Gastroesophageal sphincter (tissue), 4 donors: ENCODE measurements around the gene GRK4. TPM values are rescaled to one million over a fixed set of nuclear protein-coding genes. Genes with fewer than 3 reads are reported as not detected.

Experiments
- ATAC-seq: fragments of 150-250 bp; one replicate; pipeline ENCODE4 v1.9.1; 2016; ENCODE audit warnings: mild to moderate bottlenecking, moderate library complexity
- H3K27ac ChIP-seq, 4 donors: fragments of 200-600 bp; sonication (generic) in 3 of 4; 1 replicate in 3 of 4; 2 replicates in 1 of 4; pipeline ENCODE4 v1.5.1; 2016 to 2019
- H3K27me3 ChIP-seq: fragments of 200-600 bp; sonication (generic); one replicate; pipeline ENCODE4 v1.5.1; 2019
- H3K36me3 ChIP-seq, 2 donors: fragments of 200-600 bp; sonication (generic); one replicate each; pipeline ENCODE4 v1.5.1; 2019; ENCODE audit warnings: control low read depth in 1 of 2
- H3K4me1 ChIP-seq, 3 donors: fragments of 200-600 bp; sonication (generic); 1 replicate in 2 of 3; 2 replicates in 1 of 3; pipeline ENCODE4 v1.5.1; 2016 to 2019; ENCODE audit warnings: control low read depth in 2 of 3
- H3K4me3 ChIP-seq, 2 donors: fragments of 200-600 bp; sonication (generic); one replicate each; pipeline ENCODE4 v1.5.1; 2019; ENCODE audit warnings: mild to moderate bottlenecking in 1 of 2, moderate library complexity in 1 of 2
- H3K9me3 ChIP-seq, 3 donors: fragments of 200-600 bp; sonication (generic); one replicate each; pipeline ENCODE4 v1.5.1; 2017 to 2019; ENCODE audit warnings: control low read depth in 2 of 3
- CTCF ChIP-seq, 4 experiments: fragments of 200-600 bp in 2 of 4; fragments of 450-650 bp in 2 of 4; sonication (generic) in 1 of 4; IDR thresholded peaks; one replicate each; pipeline ENCODE4 v1.5.1; 2017 to 2019; ENCODE audit warnings: antibody characterized with exemption in 4 of 4, mild to moderate bottlenecking in 2 of 4, moderate library complexity in 2 of 4
- EP300 ChIP-seq: sonication (generic); formaldehyde crosslinking; IDR thresholded peaks from one replicate; pipeline ENCODE4 v1.6.1; 2017; ENCODE audit warnings: antibody characterized with exemption, mild to moderate bottlenecking
- POLR2A ChIP-seq, 2 donors: fragments of 450-650 bp; IDR thresholded peaks; one replicate each; pipeline ENCODE4 v1.6.1; 2017; ENCODE audit warnings: antibody characterized with exemption in 2 of 2, mild to moderate bottlenecking in 2 of 2, moderate library complexity in 1 of 2
- POLR2AphosphoS5 ChIP-seq: sonication (generic); formaldehyde crosslinking; IDR thresholded peaks from one replicate; pipeline ENCODE4 v1.6.1; 2017; ENCODE audit warnings: antibody characterized with exemption
- WGBS, 2 donors: methylation state at CpG; one replicate each; pipeline ENCODE4 v1.1.5; 2018; ENCODE audit warnings: low coverage in 1 of 2; 5-methylcytosine and 5-hydroxymethylcytosine counted together
- total RNA-seq, 4 donors: library from RNA; depleted of rRNA; stranded (reverse); fragments of >200 nt; gene quantifications; one replicate each; pipeline ENCODE4 v1.1.0, GENCODE V29; 2016

Gene GRK4
- total RNA-seq, 4 donors from 2014 or later, result 4.2 to 9.5 (median 6.2) TPM

DNA sequence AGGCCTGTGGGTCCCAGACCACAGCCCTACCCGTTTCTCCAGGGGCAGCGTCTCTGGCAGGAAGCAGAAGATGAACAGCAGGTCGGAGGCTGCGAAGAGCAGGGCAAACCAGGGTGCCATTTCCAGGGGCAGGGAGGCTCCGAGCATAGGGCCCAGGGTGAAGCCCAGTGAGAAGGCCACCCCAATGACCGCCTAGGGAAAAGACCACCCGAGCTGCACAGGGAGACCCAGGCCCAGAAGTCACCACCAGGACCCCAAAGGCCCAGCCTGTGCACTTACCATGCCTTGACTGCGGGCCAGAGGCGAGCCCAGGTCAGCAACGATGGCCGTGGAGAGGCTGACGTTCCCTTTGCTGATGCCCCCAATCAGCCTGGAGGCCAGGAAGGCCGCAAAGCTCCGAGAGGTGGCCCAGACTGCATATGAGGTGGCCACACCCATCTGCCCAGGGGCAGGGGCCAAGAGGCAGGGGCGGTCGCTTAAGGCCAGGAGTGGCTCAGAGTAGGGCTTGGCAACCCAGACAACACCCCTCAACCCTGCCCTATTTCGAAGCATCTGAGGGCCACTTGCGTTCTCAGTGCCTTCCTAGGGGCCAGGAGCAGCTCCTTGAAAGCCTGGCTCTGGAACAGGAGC, 30.9 kb upstream of the GRK4 start:
- H3K4me1 ChIP-seq, result peaks cover 0 to 64% (median 22%) of the 10 kb centered on the region in 3 donors
- no peaks in the 10 kb centered on the region for H3K9me3 ChIP-seq
- peak overlapping the region in 3 of 4 donors; percentile 92 to 96 (median 94) for H3K27ac ChIP-seq
- no peak overlapping the region for H3K4me3 ChIP-seq
- ATAC-seq, result no peak
- no peaks in the 10 kb centered on the region for H3K27me3 ChIP-seq
- H3K36me3 ChIP-seq, result peaks cover 0 to 54% of the 10 kb centered on the region in 2 donors
- 40% methylated on average over 1 of the region's 18 CpGs; no CpG with 5 or more reads in 1 of the 2 donors for WGBS, 2 donors
- TF ChIP-seq POLR2A (IDR thresholded peaks at IDR 0.05), result no peak
- no peak for TF ChIP-seq EP300
- no peak for TF ChIP-seq CTCF (IDR thresholded peaks at IDR 0.05)
- TF ChIP-seq POLR2AphosphoS5, result no peak

- Histone ChIP-seq H3K4me1 (peaks cover 0 to 64% (median 22%) of the 10 kb centered on the region in 3 donors), H3K27me3 (no peaks in the 10 kb centered on the region), H3K4me3 (peak overlapping the region in 1 of 2 donors; percentile 96), H3K36me3 (peaks cover 0 to 54% of the 10 kb centered on the region in 2 donors), H3K9me3 (no peaks in the 10 kb centered on the region), H3K27ac (peak overlapping the region in 3 of 4 donors; percentile 92 to 96 (median 94))
- WGBS, 2 donors, result no CpG with 5 or more reads among the region's 15 CpGs
- ATAC-seq, result no peak
- TF ChIP-seq POLR2A (IDR thresholded peaks at IDR 0.05) (no peak), CTCF (IDR thresholded peaks at IDR 0.05) (no peak), POLR2AphosphoS5 (no peak), EP300 (no peak)
These were observed 30.3 kb upstream of the GRK4 start for GRCh38 chr4:2932951-2933565.

DNA sequence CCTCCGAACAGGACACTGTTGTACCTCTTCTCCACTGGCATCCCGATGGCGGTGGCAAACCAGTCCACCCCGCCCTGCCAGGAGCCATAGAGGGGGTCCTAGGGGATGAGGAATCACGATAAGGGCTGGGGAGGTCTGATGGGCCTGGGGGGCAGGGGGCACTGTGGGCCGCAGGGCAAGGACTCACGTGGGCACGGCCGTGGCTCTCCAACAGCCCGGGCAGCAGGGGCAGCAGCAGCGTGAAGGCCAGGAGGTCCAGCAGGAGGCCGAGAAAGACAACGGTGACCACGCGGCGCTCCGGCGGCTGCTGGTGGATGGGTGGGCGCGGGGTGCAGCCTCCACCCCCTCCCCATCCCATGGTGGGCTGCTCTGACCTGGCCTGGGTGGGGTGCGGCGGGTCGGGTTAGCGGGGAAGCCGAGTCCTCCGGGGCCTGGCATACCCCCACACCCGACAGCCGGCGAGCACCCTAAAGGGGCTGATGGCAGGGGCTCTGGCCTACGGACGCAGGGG, 29.8 kb upstream of the GRK4 start:
- no peak for TF ChIP-seq POLR2AphosphoS5
- TF ChIP-seq POLR2A (IDR thresholded peaks at IDR 0.05), result no peak
- no peak for TF ChIP-seq CTCF (IDR thresholded peaks at IDR 0.05)
- no peak for TF ChIP-seq EP300
- no CpG with 5 or more reads among the region's 31 CpGs for WGBS, 2 donors
- Histone ChIP-seq H3K4me3 (peak overlapping the region; percentile 57 to 96), H3K36me3 (peaks cover 0 to 54% of the 10 kb centered on the region in 2 donors), H3K4me1 (peaks cover 0 to 64% (median 22%) of the 10 kb centered on the region in 3 donors), H3K27ac (peak overlapping the region; percentile 40 to 96 (median 93)), H3K9me3 (no peaks in the 10 kb centered on the region), H3K27me3 (no peaks in the 10 kb centered on the region)
- no peak for ATAC-seq

- Histone ChIP-seq H3K4me3 (peak overlapping the region; percentile 57 to 96), H3K4me1 (peaks cover 0 to 64% (median 22%) of the 10 kb centered on the region in 3 donors), H3K36me3 (peaks cover 0 to 54% of the 10 kb centered on the region in 2 donors), H3K9me3 (no peaks in the 10 kb centered on the region), H3K27me3 (no peaks in the 10 kb centered on the region), H3K27ac (peak overlapping the region; percentile 40 to 96 (median 93))
- peak; percentile 65 for ATAC-seq
- TF ChIP-seq CTCF (IDR thresholded peaks at IDR 0.05), result no peak
- no peak for TF ChIP-seq POLR2AphosphoS5
- no CpG with 5 or more reads among the region's 93 CpGs for WGBS, 2 donors
These were observed 29.1 kb upstream of the GRK4 start for GRCh38 chr4:2934077-2934812.
